NOMO-1 treated with DMSO at 0.1 percent for 48 hours (cell line): ENCODE measurements around the gene MYH11.
A peak's percentile ranks its signal among the peaks of the same experiment; 100 is the strongest.
"Not testable (repeated sequence)": the region's sequence is repeated elsewhere in the genome, so short reads cannot be mapped to it uniquely, and the experiment has no call there.

Source experiments
- DNase-seq: peaks from one replicate; lab custom pipeline; 2025; ENCODE audit not compliant: unreplicated experiment; lab: John Stamatoyannopoulos, UW

The MYH11 gene

DNA sequence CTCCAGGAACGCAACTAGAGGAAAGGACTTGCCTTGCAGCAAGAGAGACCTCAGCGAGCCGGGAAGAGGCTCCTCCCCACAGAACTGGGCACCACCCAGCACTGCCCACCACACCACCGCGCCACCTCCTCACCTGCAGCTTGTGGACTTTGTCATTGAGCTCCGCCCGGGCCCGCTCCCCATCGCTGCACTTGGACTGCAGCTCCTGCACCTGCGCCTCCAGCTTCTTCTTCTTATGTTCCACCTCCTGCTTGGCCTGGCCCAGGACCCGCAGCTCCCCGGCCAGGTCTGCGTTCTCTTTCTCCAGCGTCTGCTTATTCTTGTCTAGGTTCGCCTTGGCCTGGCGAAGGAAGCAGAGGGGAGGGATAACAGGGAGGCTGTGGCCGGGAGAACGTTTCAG lies 130.1 kb downstream of the MYH11 start:
- no peak for DNase-seq

DNA sequence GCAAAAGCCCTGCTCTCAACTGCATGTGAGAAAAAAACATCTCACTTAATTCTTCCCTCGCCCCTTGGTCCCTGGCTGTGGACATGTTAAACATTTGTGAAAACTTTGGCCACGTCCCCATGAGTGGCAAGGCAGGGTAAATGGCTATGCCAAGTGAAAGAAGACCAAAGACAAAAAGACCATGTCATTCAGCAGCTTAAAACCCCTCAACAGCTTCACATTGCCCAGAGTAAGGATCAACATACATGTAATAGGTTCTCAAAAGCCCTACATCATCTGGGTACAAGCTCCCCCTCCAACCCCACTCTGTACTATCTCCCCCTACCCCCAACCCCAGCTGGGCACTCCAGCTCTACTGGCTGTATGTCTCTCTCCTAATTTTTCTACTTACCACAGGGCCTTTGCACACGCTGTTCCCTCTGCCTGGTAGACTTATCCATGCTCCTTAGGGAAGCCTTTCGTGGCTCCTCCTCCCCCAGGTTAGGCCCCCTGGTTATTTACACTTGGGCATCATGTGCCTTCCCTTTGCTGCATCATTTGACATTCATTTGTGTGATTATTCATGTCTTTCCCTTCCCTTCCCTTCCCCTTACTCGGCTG lies 131.1 kb downstream of the MYH11 start:
- no peak for DNase-seq

DNA sequence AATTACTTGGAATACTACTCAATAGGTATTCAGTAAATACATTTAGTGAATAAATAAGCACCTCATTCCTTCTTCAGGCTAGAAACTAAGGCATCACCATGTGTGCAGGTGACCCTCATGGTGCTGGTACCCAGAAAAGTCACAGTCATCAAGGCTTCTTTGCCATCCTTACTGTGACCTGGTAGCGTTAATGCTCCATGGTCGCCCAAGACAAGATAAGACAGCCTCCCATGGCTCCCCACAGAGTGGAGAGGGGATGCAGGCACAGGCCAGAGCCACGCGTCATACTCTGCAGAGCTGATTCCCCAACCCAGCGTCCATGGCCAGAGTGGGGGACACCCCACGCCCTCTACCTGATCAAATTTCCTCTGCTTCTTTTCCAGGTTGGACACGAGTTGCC lies 133.0 kb downstream of the MYH11 start:
- DNase-seq: no peak

DNA sequence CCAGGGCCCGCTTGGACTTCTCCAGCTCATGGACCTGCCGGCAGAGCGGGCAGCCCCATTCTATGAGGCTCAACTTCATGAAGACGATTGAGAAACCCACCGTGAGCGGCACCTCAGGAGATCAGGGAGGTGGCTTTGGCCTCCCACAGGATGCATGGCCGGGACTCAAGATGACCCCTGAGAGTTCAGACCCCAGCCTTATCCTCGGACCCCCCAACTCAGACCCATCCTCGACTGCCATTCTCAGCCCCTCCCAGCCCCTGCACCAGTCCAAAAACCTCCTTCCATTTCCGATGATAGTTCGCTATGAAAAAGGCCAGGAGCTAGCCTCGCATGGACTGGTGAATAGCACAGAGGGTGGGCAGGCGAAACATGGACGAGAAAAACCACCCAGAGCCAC lies 135.8 kb downstream of the MYH11 start:
- no peak for DNase-seq

DNA sequence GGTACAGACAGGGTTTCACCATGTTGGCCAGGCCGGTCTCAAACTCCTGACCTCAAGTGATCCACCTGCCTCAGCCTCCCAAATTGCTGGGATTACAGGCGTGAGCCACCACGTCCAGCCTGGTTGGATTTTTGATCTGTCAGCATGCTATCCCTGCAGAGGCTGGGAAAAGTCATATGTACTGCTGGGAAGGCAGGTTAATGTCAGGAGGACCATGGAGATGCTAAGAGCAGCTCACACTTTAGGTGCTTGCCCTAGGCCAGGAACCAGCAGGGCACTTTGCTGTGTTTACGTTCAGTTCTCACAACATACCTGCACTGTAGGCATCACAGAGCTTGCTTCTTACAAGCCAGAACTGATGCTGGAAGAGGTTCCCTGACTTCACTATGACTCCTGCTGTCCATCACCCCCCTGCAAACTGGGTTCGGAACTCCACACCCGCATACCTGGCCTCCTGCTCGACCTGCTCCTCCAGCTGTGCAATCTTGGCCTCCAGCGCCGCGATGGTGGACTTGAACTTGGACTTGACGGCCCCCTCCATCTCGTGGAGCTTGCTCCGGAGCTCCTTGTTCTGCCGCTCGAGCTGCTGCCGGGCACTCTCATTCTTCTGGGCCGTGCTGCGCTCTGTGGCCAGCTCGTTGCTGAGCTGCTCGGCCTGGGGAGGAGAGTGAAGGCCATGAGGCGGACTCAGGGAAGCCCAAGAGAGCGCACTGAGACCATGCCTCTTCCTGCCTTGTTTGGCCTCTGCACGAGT lies 140.0 kb downstream of the MYH11 start:
- no peak for DNase-seq

- DNase-seq: no peak
Measured at GRCh38 chr16:15715221-15715620, 141.6 kb downstream of the MYH11 start.

DNA sequence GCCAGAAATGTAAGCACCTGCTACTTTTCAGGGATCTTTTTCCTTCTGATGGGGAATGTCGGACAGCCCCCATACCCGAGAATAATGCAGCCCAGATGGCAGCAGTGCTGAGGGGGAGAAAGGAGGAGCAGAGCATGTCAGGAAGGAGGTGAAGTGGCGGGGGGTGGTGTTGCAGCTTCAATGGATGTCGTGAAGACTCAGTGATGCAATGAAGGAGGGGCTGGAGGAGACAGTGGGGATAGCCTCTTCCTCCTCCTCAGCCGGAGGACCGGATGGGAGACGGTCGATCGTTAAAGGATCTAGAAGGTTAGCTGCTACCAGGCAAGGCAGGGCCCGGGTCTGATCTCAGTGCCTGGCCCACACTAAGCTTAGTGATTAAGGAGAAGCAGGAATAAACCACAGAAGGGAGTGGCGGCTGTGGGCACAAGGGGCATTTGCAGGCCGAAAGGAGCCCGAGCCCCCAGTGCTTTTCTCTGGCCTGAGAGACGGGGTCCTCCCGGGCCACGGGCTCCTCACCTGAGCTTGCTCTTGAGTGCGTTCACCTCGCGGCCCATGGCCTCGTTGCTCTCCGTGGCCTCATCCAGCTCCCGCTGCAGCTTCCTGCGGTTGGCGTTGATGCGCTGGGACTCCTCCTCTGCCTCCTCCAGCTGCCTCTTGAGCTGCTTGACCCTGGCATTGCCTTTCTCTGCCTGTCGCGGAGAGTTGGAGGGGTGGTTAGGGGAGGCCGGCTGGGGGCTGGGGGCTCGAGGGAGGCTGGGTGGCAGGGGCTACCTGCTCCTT lies 142.2 kb downstream of the MYH11 start:
- no peak for DNase-seq

DNA sequence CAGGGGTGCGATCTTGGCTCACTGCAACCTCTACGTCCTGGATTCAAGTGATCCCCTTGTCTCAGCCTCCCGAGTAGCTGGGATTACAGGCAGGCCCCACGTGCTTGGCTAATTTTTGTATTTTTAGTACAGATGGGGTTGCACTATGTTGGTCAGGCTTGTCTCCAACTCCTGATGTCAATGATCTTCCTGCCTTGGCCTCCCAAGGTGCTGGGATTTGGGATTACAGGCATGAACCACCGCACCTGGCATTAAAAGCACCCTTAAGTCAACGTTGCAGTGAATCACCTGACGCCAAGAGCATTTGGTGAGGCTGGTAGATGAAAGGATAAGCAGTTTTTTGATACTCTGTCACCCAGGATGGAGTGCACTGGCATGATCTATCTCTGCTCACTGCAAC lies 147.8 kb downstream of the MYH11 start:
- no peak for DNase-seq

DNA sequence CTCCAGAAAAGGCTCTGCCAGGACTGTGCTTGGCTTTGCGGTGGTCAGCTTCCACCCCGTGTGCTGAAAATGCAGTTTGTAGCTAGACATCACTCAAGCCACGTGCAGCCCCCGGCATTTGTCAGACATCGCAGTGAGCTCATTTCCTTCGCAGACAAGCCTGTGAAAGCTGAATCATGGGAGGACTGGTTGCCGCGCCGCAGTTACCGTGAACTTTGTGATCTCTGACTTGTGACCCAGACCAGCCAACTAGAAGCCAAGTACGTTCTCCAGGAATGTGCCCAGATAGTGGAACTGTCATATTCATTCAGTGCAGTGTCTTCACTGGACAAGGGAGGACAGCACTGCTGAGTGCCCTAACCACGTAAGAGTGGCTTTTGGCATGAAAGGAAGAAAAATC lies 148.7 kb downstream of the MYH11 start:
- DNase-seq: no peak

DNA sequence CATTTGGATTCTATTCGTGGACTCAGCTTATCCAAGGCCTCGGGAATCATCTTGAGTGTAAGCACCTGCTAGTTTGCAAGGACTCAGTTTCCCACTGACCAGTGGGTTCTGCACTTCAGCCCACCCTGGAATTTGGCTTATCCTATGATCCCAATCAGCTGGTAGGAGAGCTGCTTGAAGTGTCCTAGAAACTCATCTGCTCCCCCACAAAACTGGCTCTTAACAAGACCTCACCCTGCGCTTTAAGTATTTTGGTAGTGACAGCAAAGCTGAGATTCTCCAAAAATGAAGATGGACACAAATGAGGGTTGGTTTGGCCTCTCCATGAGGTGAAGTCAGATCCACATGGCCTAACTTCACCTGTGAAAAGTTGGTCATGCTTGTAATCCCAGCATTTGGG lies 149.5 kb downstream of the MYH11 start:
- no peak for DNase-seq

GRCh38 chr16:15705064-15705565 lies 151.7 kb downstream of the MYH11 start:
- DNase-seq: no peak

DNA sequence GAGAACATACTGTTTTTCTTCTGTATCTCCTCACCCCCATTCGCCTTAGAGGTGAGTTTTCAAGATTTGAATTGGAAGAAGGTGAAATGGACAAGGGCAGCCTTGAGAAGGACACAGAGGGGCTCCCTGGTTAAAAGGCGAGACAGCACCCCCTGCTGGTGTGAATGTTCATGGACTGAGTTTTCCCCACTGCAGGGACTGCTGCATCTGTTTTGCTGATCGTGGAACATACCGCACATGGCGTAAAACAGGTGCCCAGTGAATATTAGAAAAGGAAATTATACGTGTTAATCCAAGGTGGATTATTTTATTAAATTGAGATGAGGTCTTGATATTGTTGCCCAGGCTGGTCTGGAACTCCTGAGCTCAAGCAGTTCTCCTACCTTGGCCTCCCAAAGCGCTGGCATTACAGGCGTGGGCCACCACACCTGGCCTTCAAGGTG lies 152.3 kb downstream of the MYH11 start:
- peak; percentile 53 for DNase-seq

DNA sequence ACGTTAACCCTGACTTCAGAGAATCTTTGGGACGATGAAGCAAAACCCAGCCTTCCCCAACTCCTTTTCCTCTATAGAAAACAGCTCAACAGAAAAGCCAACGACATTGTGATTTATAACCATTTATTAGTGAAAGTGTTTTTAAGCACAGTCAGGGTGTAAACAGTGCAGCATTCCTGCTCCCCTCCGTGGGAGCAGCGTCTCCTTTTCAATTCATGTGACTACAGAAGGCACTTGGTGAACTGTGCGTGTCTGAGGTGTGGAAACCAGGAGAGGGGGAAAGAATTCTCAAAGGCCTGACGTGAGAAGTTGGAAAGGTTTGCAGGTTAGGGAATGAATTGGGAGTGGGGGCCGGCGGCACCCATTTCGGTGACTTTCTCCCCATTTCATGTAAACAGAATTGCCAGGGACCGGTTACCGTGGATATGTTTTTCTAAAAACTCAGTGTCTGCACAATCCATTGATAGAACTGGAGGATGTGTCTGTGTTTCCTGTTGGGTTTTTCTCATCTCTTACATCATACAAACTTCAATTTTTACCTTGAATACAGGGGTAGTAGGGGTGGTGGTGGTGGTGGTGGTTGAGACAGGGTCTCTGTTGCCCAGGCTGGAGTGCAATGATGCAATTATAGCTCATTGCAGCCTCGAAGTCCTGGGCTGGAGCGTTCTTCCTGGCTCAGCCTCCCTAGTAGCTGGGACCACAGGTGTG lies 153.6 kb downstream of the MYH11 start:
- no peak for DNase-seq

- no peak for DNase-seq
Measured at GRCh38 chr16:15701975-15702970, 154.6 kb downstream of the MYH11 start.

DNA sequence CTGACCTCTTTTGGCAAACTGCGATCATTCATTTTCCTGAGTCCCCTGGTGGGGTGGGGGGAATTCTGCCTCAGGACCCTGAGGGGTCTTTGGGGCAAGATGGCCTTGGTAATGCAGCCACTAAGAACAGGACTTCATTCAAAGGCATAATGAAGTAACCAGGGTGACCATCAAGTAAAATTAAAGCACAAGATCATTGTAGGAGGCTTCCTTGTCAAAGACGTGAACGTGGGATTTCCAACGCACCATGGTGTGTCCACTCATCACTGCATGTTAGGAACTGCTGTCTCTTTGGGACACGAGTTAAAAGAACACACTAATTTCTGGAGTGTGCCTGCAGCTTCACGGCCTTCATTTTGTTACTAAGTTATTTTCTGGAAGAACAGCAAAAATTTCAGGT lies 155.5 kb downstream of the MYH11 start:
- DNase-seq: no peak

- no peak for DNase-seq
Measured at GRCh38 chr16:15699819-15700218, 157.0 kb downstream of the MYH11 start.

GRCh38 chr16:15694499-15694898 lies 162.3 kb downstream of the MYH11 start:
- no peak for DNase-seq

- not testable (repeated sequence) for DNase-seq
Measured at GRCh38 chr16:15692508-15692907, 164.3 kb downstream of the MYH11 start.

GRCh38 chr16:15691046-15691445 lies 165.8 kb downstream of the MYH11 start:
- DNase-seq: no peak

GRCh38 chr16:15690296-15690695 lies 166.5 kb downstream of the MYH11 start:
- no peak for DNase-seq
